ENCODE results near the gene HOXA6.
A peak's percentile ranks its signal among the peaks of the same experiment; 100 is the strongest.

HOXA6 gene

GRCh38 chr7:27116962-27117886 is 30.4 kb downstream of the HOXA6 start:
- ChIA-PET POLR2A (ENCODE audit: low non-redundant PET) (no interaction called here), CTCF (interaction anchor here (0.5 to 0.9 kb wide), 4 partner anchors 19 to 1254 kb away, joined by 3 to 4 read pairs (median 4); no protein-coding TSS in a partner anchor)
- TF ChIP-seq, protein P1, sequence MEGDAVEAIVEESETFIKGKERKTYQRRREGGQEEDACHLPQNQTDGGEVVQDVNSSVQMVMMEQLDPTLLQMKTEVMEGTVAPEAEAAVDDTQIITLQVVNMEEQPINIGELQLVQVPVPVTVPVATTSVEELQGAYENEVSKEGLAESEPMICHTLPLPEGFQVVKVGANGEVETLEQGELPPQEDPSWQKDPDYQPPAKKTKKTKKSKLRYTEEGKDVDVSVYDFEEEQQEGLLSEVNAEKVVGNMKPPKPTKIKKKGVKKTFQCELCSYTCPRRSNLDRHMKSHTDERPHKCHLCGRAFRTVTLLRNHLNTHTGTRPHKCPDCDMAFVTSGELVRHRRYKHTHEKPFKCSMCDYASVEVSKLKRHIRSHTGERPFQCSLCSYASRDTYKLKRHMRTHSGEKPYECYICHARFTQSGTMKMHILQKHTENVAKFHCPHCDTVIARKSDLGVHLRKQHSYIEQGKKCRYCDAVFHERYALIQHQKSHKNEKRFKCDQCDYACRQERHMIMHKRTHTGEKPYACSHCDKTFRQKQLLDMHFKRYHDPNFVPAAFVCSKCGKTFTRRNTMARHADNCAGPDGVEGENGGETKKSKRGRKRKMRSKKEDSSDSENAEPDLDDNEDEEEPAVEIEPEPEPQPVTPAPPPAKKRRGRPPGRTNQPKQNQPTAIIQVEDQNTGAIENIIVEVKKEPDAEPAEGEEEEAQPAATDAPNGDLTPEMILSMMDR (conservative IDR thresholded peaks at IDR 0.05; ENCODE audit: low read depth) = no peak
- no peak for DNase-seq (ENCODE audit: low spot score)
- H3K27ac ChIP-seq = peak overlapping the region; percentile 37; the same call in 1 of the 2 replicates

DNA sequence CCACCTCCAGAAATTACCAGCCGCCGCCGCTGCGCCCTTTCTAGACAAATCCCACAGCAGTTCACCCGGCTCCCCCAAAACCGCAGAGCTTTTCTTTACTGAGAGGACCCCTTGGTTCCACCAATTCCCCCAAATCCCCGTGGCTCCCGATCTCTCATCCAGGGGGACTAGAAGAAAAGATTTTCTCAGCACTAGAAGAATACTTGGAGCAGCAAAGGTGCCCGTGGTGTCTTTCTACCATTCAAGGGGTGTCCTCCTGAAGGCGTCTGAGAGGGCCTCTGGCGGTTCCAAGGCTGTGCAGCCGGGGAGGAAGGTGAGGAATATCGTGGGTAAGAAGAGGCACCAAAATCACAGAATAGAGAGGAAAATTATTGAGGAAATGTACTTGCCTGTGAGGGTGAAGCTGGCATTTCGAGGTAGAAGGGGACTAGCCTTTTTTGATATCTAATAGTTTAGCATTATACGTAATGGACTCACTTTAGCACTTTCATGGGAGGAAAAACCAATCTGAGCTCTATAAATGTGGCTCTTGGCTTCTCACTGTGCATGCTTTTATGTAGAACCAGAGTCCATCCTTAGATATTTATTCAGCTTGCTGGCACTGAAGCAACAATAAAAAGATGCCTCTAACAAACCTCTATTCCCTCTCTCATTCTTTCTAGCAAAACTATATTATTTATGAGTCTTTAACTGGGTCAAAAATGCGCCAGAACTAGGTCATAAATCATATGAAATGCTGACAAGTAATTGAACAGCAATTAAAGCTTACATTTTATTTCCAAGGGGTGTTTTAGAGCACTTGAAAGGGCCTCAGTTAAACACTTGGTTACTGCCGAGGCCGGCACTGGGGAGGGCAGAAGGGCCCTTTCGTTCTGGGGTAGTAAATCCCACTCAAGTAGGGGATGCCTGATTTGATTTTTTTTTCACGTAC is 31.3 kb downstream of the HOXA6 start:
- CTCF ChIA-PET = interaction anchor here (0.5 to 2.5 kb wide), 4 partner anchors 14 to 25 kb away, joined by 3 to 8 read pairs (median 4); partner anchors contain the start of gene HOXA4
- no peak for DNase-seq (ENCODE audit: low spot score)
- POLR2A ChIA-PET (ENCODE audit: low non-redundant PET) = no interaction called here
- H3K27ac ChIP-seq = peak overlapping the region; percentile 86
- TF ChIP-seq, protein P1 (conservative IDR thresholded peaks at IDR 0.05; ENCODE audit: low read depth) = no peak

GRCh38 chr7:27115221-27116026 is 32.1 kb downstream of the HOXA6 start:
- DNase-seq (ENCODE audit: low spot score) = peak; percentile 73
- H3K27ac ChIP-seq = peak overlapping the region; percentile 86
- POLR2A ChIA-PET (ENCODE audit: low non-redundant PET) = interaction anchor here (1.2 kb wide), 1 partner anchor 257 kb away, joined by 3 read pairs; no protein-coding TSS in a partner anchor
- CTCF ChIA-PET = interaction anchor here (0.8 to 2.5 kb wide), 3 partner anchors 15 to 35 kb away, joined by 3 to 8 read pairs (median 4); partner anchors contain the start of gene HOXA4
- TF ChIP-seq, protein P1 (conservative IDR thresholded peaks at IDR 0.05; ENCODE audit: low read depth) = no peak

GRCh38 chr7:27114881-27115220 is 32.7 kb downstream of the HOXA6 start:
- TF ChIP-seq, protein P1 (conservative IDR thresholded peaks at IDR 0.05; ENCODE audit: low read depth) = no peak
- POLR2A ChIA-PET (ENCODE audit: low non-redundant PET) = interaction anchor here (1.2 kb wide), 1 partner anchor 256 kb away, joined by 3 read pairs; no protein-coding TSS in a partner anchor
- CTCF ChIA-PET = interaction anchor here (0.7 to 2.5 kb wide), 5 partner anchors 16 to 35 kb away, joined by 3 to 8 read pairs (median 3); partner anchors contain the start of genes HOXA4 and HOXA5
- no peak for DNase-seq (ENCODE audit: low spot score)
- H3K27ac ChIP-seq = peak overlapping the region; percentile 86

DNA sequence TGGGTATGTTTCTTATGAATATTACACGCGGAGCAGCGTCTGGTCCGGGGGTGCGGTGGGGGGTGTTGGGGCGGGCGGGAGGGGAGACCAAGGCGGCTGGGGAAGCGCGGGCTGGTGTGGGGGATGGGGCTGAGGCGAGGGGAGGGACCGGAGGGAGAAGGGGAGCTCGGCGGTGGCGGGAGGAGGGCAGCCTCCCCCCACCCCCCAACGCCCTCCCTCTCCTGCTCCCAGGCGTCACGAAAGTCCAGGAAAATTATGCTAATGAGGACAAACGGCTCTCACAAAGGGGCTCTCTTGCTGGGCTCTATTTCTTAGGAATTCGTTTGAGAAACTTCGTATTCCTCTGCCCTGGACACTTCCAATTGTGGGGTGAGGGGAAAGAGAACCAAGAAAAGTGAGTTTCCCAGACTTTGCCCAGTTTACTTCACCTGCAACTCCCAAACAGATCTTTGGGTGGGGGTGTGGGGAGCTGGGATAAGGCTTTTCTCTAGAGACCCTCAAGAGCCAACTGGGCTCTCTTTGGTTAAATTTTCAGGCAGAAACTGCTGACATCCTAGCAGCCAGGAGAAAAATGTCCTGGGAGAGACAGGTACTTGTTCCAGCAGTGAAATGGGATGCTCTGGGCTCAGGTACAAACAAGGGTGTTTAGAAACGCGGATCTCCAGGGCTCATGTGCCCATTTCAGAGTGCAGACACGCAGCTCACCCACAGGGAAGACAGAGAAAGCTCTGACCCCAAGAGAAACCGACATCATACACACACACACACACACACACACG is 33.4 kb downstream of the HOXA6 start:
- H3K27ac ChIP-seq = peak overlapping the region; percentile 94
- CTCF ChIA-PET = interaction anchor here (0.6 to 2.5 kb wide), 8 partner anchors 16 to 260 kb away, joined by 3 to 8 read pairs (median 3); partner anchors contain the start of genes HOXA4 and HOXA5
- TF ChIP-seq, protein P1 (conservative IDR thresholded peaks at IDR 0.05; ENCODE audit: low read depth) = no peak
- peak; percentile 79 for DNase-seq (ENCODE audit: low spot score)
- POLR2A ChIA-PET (ENCODE audit: low non-redundant PET) = interaction anchor here (0.6 kb wide), 1 partner anchor 47 kb away, joined by 3 read pairs; no protein-coding TSS in a partner anchor

Data from RWPE1 (cell line).